Measurements from ENCODE around the gene NOVA2. TPM values are rescaled to one million over a fixed set of nuclear protein-coding genes. Genes with fewer than 3 reads are reported as not detected.

NOVA2 gene
- total RNA-seq, 3 donors from 2014 or later (not counting 1 experiment from before 2014, with no cell fraction given) = not detected

DNA sequence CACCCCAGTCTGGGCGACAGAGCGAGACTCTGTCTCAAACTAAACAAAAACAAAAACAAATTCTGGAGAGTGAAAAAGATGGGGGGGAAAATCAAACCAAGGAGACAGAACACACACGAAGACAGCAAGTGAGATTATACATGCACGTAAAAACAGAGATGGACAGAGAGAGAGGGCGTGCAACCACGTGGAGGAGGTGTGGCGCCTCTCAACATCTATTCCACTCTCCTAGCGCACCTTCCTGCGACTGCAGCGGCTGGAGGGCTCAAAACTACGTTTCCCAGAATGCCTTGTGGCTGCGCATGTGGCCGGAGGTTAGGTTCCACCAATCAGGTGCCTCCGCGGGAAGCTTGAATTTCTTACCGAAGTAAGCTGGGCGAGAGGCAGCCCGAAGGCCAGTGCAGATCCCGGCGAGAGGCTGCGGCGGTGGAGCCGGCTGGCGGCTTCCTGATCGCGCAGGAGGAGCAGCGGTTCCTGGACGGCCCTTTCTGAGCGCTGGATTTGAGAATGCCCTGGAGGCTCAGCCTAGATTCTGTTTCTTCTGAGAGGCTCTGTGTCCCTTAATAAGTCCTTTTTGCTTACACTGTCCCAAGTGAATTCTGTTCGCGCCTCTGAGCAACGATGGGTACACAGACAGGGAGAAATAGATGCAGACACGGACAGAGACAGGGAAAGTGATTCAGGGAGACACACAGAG, 46.0 kb downstream of the NOVA2 start:
- H3K4me3 Mint-ChIP-seq = peak overlapping the region; percentile 29
- ATAC-seq (peak; percentile 83 to 98 (median 98)), DNase-seq (peak; percentile 75 to 95)
- 5% methylated on average over 31 of the region's 33 CpGs for WGBS (ENCODE audit: insufficient coverage)
- no peaks in the 10 kb centered on the region for H3K9me3 ChIP-seq (ENCODE audit: control insufficient read depth, insufficient read depth, low read length)
- no peak overlapping the region for H3K4me3 ChIP-seq (ENCODE audit: low read length)
- H3K4me1 Mint-ChIP-seq = peaks cover 13 to 15% of the 10 kb centered on the region in 2 donors
- H3K4me1 ChIP-seq (ENCODE audit: control insufficient read depth, insufficient read depth, low read length) = peaks cover 8% of the 10 kb centered on the region
- peak overlapping the region in 1 of 2 donors; percentile 49 for H3K27ac Mint-ChIP-seq
- H3K27ac ChIP-seq (ENCODE audit: low read length) = no peak overlapping the region
- no peak for TF ChIP-seq CTCF (IDR thresholded peaks at IDR 0.05)
- H3K36me3 Mint-ChIP-seq = no peaks in the 10 kb centered on the region
- no peaks in the 10 kb centered on the region for H3K27me3 ChIP-seq (ENCODE audit: control insufficient read depth, insufficient read depth, low read length)
- H3K27me3 Mint-ChIP-seq (ENCODE audit: low read depth in 2 of 2) = peaks cover 11 to 13% of the 10 kb centered on the region in 2 donors
- intact Hi-C loops (cut with micrococcal nuclease) = no loop called here
- no peaks in the 10 kb centered on the region for H3K9me3 Mint-ChIP-seq
- H3K36me3 ChIP-seq (ENCODE audit: control insufficient read depth, insufficient read depth, low read length) = no peaks in the 10 kb centered on the region

DNA sequence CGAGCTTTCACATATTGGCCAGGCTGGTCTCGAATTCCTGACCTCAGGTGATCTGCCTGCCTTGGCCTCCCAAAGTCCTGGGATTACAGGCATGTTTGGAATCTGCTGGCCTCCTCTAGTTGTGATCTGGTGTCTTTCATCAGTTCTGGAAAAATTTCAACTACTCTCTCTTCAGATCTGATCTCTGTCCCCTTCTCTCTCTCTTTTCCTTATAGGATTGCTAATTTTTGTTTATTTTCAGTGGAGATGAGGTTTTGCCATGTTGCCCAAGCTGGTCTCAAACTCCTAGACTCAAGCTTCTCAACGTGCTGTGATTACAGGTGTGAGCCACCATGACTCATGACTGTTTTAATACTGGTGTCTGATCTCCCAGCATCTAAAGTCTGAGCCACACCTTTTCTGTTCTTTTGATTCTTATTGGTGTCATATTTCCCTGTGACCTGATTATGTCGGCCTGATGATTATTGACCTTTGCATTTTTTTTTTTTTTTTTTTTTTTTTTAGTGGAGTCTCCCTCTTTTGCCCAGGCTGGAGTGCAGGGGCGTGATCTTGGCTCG, 48.7 kb downstream of the NOVA2 start:
- 75% methylated on average over 4 of the region's 6 CpGs for WGBS (ENCODE audit: insufficient coverage)
- no peak for DNase-seq
- H3K4me1 ChIP-seq (ENCODE audit: control insufficient read depth, insufficient read depth, low read length) = peaks cover 8% of the 10 kb centered on the region
- H3K27me3 ChIP-seq (ENCODE audit: control insufficient read depth, insufficient read depth, low read length) = no peaks in the 10 kb centered on the region
- H3K27ac ChIP-seq (ENCODE audit: low read length) = no peak overlapping the region
- Mint-ChIP-seq H3K9me3 (no peaks in the 10 kb centered on the region), H3K27ac (no peak overlapping the region), H3K36me3 (no peaks in the 10 kb centered on the region), H3K4me3 (no peak overlapping the region), H3K4me1 (peaks cover 13 to 21% of the 10 kb centered on the region in 2 donors), H3K27me3 (ENCODE audit: low read depth in 2 of 2) (peaks cover 6 to 14% of the 10 kb centered on the region in 2 donors)
- no peak overlapping the region for H3K4me3 ChIP-seq (ENCODE audit: low read length)
- ATAC-seq = no peak
- no peak for TF ChIP-seq CTCF (IDR thresholded peaks at IDR 0.05)
- no peaks in the 10 kb centered on the region for H3K36me3 ChIP-seq (ENCODE audit: control insufficient read depth, insufficient read depth, low read length)
- intact Hi-C loops (cut with micrococcal nuclease) = no loop called here
- H3K9me3 ChIP-seq (ENCODE audit: control insufficient read depth, insufficient read depth, low read length) = no peaks in the 10 kb centered on the region

DNA sequence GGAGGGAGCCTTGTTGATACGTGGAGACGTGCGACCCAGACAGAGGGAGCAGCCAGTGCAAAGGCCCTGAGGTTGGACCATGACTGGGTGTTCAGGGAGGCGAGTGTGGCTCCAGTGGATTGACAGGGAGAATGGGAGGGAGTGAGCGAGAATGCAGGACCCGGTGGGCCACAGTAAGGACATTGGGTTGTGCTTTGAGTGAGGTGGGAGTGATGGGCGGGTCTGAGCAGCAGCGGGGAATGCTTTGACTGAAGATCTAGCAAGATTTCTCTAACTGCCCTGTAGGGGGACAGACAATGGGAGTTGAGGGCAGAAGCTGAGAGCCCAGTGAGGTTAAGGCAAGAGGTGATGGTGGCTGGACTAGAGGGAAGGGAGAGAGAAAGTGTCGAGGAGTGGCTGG, 51.4 kb downstream of the NOVA2 start:
- ATAC-seq = peak in 2 of 3 donors; percentile 34 to 65
- WGBS (ENCODE audit: insufficient coverage) = 71% methylated on average over 9 of the region's 9 CpGs
- no peak overlapping the region for H3K27ac ChIP-seq (ENCODE audit: low read length)
- Mint-ChIP-seq H3K27ac (no peak overlapping the region), H3K4me3 (no peak overlapping the region), H3K27me3 (ENCODE audit: low read depth in 2 of 2) (peaks cover 7 to 13% of the 10 kb centered on the region in 2 donors), H3K36me3 (no peaks in the 10 kb centered on the region), H3K4me1 (peaks cover 5 to 11% of the 10 kb centered on the region in 2 donors), H3K9me3 (no peaks in the 10 kb centered on the region)
- no peaks in the 10 kb centered on the region for H3K4me1 ChIP-seq (ENCODE audit: control insufficient read depth, insufficient read depth, low read length)
- intact Hi-C loops (cut with micrococcal nuclease) = no loop called here
- no peaks in the 10 kb centered on the region for H3K27me3 ChIP-seq (ENCODE audit: control insufficient read depth, insufficient read depth, low read length)
- no peaks in the 10 kb centered on the region for H3K9me3 ChIP-seq (ENCODE audit: control insufficient read depth, insufficient read depth, low read length)
- no peak for DNase-seq
- TF ChIP-seq CTCF (IDR thresholded peaks at IDR 0.05) = no peak
- H3K4me3 ChIP-seq (ENCODE audit: low read length) = no peak overlapping the region
- H3K36me3 ChIP-seq (ENCODE audit: control insufficient read depth, insufficient read depth, low read length) = no peaks in the 10 kb centered on the region

Measured in natural killer cell (primary cell).